Measurements from ENCODE around the gene MMAB.

GRCh38 chr12:109573914-109574244 is 575 bp upstream of the MMAB start:
- TF ChIP-seq CTCF (IDR thresholded peaks at IDR 0.05), result no peak
- TF ChIP-seq RFX5 (IDR thresholded peaks at IDR 0.05), result no peak
- TF ChIP-seq, protein P1, sequence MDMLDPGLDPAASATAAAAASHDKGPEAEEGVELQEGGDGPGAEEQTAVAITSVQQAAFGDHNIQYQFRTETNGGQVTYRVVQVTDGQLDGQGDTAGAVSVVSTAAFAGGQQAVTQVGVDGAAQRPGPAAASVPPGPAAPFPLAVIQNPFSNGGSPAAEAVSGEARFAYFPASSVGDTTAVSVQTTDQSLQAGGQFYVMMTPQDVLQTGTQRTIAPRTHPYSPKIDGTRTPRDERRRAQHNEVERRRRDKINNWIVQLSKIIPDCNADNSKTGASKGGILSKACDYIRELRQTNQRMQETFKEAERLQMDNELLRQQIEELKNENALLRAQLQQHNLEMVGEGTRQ (IDR thresholded peaks at IDR 0.05), result no peak
- TF ChIP-seq SREBF2 (IDR thresholded peaks at IDR 0.05), result no peak
- TF ChIP-seq JUN (IDR thresholded peaks at IDR 0.05), result no peak
- TF ChIP-seq PHF8 (IDR thresholded peaks at IDR 0.05; ENCODE audit: borderline replicate concordance, low read depth), result no peak
- no peak for TF ChIP-seq CEBPB (IDR thresholded peaks at IDR 0.05)
- no peak for TF ChIP-seq GATA3 (IDR thresholded peaks at IDR 0.05; ENCODE audit: borderline replicate concordance)
- no peak for TF ChIP-seq POLR2A (IDR thresholded peaks at IDR 0.05; ENCODE audit: low read length)
- TF ChIP-seq MAFK (IDR thresholded peaks at IDR 0.05; ENCODE audit: partially characterized antibody), result no peak
- no peak for TF ChIP-seq BHLHE40 (IDR thresholded peaks at IDR 0.05; ENCODE audit: low read depth, low read length)
- no peak for TF ChIP-seq HOXA7 (CRISPR knock-in tag; IDR thresholded peaks at IDR 0.05)
